Smooth muscle cell (in vitro differentiated cells): ENCODE measurements around the gene CCDC149. TPM values are rescaled to one million over a fixed set of nuclear protein-coding genes. Genes with fewer than 3 reads are reported as not detected.

Source experiments
- DNase-seq: peaks from one replicate; lab custom pipeline; 2025; ENCODE audit not compliant: unreplicated experiment; lab: John Stamatoyannopoulos, UW
- H2AFZ ChIP-seq: fragments of 200-600 bp; sonication (generic); 2 replicates; pipeline ENCODE4 v1.6.0; 2016; ENCODE audit warnings: antibody characterized with exemption, low read depth, mild to moderate bottlenecking
- H3F3A ChIP-seq: fragments of 200-600 bp; sonication (generic); 2 replicates; pipeline ENCODE4 v1.6.0; 2017; ENCODE audit warnings: antibody characterized with exemption, low read depth
- H3K27ac ChIP-seq: fragments of 200-600 bp; sonication (generic); 2 replicates; pipeline ENCODE4 v1.5.1; 2016; ENCODE audit warnings: low read depth, mild to moderate bottlenecking
- H3K27me3 ChIP-seq: fragments of 200-600 bp; sonication (generic); 2 replicates; pipeline ENCODE4 v1.6.1; 2016; ENCODE audit warnings: low read depth, mild to moderate bottlenecking
- H3K36me3 ChIP-seq: fragments of 200-600 bp; sonication (generic); 2 replicates; pipeline ENCODE4 v1.5.1; 2016; ENCODE audit warnings: low read depth
- H3K4me1 ChIP-seq: fragments of 200-600 bp; sonication (generic); 2 replicates; pipeline ENCODE4 v1.5.1; 2016; ENCODE audit warnings: low read depth
- H3K4me2 ChIP-seq: fragments of 200-600 bp; sonication (generic); 2 replicates; pipeline ENCODE4 v1.6.0; 2016; ENCODE audit warnings: mild to moderate bottlenecking
- H3K4me3 ChIP-seq: fragments of 200-600 bp; sonication (generic); 2 replicates; pipeline ENCODE4 v1.5.1; 2016; ENCODE audit warnings: mild to moderate bottlenecking
- H3K79me2 ChIP-seq: fragments of 200-600 bp; sonication (generic); 2 replicates; pipeline ENCODE4 v1.6.0; 2016; ENCODE audit warnings: low read depth, mild to moderate bottlenecking
- H3K9ac ChIP-seq: fragments of 200-600 bp; sonication (generic); 2 replicates; pipeline ENCODE4 v1.6.0; 2016; ENCODE audit warnings: low read depth
- H3K9me3 ChIP-seq: fragments of 200-600 bp; sonication (generic); replicated peaks from 2 replicates; pipeline ENCODE4 v1.5.1; 2016; ENCODE audit warnings: low read depth
- H4K20me1 ChIP-seq: fragments of 200-600 bp; sonication (generic); 2 replicates; pipeline ENCODE4 v1.6.0; 2016; ENCODE audit warnings: low read depth
- CTCF ChIP-seq: fragments of 200-600 bp; sonication (generic); IDR thresholded peaks from 2 replicates; pipeline ENCODE4 v1.5.1; 2017; ENCODE audit warnings: borderline replicate concordance, mild to moderate bottlenecking, antibody characterized with exemption; ENCODE audit not compliant: insufficient read depth, poor library complexity, severe bottlenecking
- WGBS: methylation state at CpG from one replicate; pipeline ENCODE4 v1.1.7; 2016; ENCODE audit warnings: low lambda C conversion rate; 5-methylcytosine and 5-hydroxymethylcytosine counted together
- polyA plus RNA-seq: library from polyadenylated mRNA; unstranded; fragments of >200 nt; fragmentation: Nextera tagmentation; extraction: Ambion mirVana; gene quantifications from 2 replicates; pipeline ENCODE4 v1.2.1, GENCODE V29; 2016
- total RNA-seq: library from RNA; depleted of rRNA; stranded (reverse); fragments of >200 nt; gene quantifications from 2 replicates; pipeline ENCODE4 v1.2.3, GENCODE V29; 2014

The CCDC149 gene
- total and polyA plus RNA-seq, 2 experiments from 2014 or later, result 5.5 to 10.7 TPM

GRCh38 chr4:24837781-24838180 is 75.1 kb downstream of the CCDC149 start:
- WGBS, result 89% methylated on average over 5 of the region's 5 CpGs
- no peaks in the 10 kb centered on the region for H4K20me1 ChIP-seq
- DNase-seq, result no peak
- H3K79me2 ChIP-seq, result no peaks in the 10 kb centered on the region
- no peaks in the 10 kb centered on the region for H3K9me3 ChIP-seq
- H3K36me3 ChIP-seq, result no peaks in the 10 kb centered on the region
- no peaks in the 10 kb centered on the region for H3F3A ChIP-seq
- no peak overlapping the region for H3K27ac ChIP-seq
- H3K4me2 ChIP-seq, result no peak overlapping the region
- H3K9ac ChIP-seq, result no peak overlapping the region
- H3K4me1 ChIP-seq, result no peaks in the 10 kb centered on the region
- no peak overlapping the region for H2AFZ ChIP-seq
- H3K4me3 ChIP-seq, result no peak overlapping the region
- TF ChIP-seq CTCF, result no peak
- H3K27me3 ChIP-seq, result no peaks in the 10 kb centered on the region

- no peak for TF ChIP-seq CTCF
- H3K79me2 ChIP-seq, result no peaks in the 10 kb centered on the region
- H3F3A ChIP-seq, result no peaks in the 10 kb centered on the region
- no peaks in the 10 kb centered on the region for H3K9me3 ChIP-seq
- H3K4me3 ChIP-seq, result no peak overlapping the region
- H3K27ac ChIP-seq, result no peak overlapping the region
- no peaks in the 10 kb centered on the region for H3K36me3 ChIP-seq
- no peaks in the 10 kb centered on the region for H4K20me1 ChIP-seq
- WGBS, result 94% methylated on average over 7 of the region's 7 CpGs
- no peak overlapping the region for H2AFZ ChIP-seq
- DNase-seq, result no peak
- no peaks in the 10 kb centered on the region for H3K4me1 ChIP-seq
- no peaks in the 10 kb centered on the region for H3K27me3 ChIP-seq
- H3K9ac ChIP-seq, result no peak overlapping the region
- H3K4me2 ChIP-seq, result no peak overlapping the region
These were observed 75.5 kb downstream of the CCDC149 start for GRCh38 chr4:24837336-24837735.

- Histone ChIP-seq H4K20me1 (no peaks in the 10 kb centered on the region), H3K27ac (no peak overlapping the region), H3K79me2 (no peaks in the 10 kb centered on the region), H3K9ac (no peak overlapping the region), H3K4me3 (no peak overlapping the region), H2AFZ (no peak overlapping the region), H3F3A (no peaks in the 10 kb centered on the region), H3K36me3 (no peaks in the 10 kb centered on the region), H3K4me1 (no peaks in the 10 kb centered on the region), H3K4me2 (no peak overlapping the region), H3K27me3 (no peaks in the 10 kb centered on the region), H3K9me3 (no peaks in the 10 kb centered on the region)
- WGBS, result 92% methylated on average over 6 of the region's 6 CpGs
- no peak for TF ChIP-seq CTCF
- DNase-seq, result no peak
These were observed 76.1 kb downstream of the CCDC149 start for GRCh38 chr4:24836661-24837242.

- DNase-seq, result no peak
- Histone ChIP-seq H3K4me2 (no peak overlapping the region), H3K27me3 (no peaks in the 10 kb centered on the region), H3K36me3 (peaks cover 5% of the 10 kb centered on the region), H3K27ac (no peak overlapping the region), H3K9ac (no peak overlapping the region), H3K79me2 (no peaks in the 10 kb centered on the region), H3K9me3 (no peaks in the 10 kb centered on the region), H2AFZ (no peak overlapping the region), H3K4me1 (no peaks in the 10 kb centered on the region), H4K20me1 (no peaks in the 10 kb centered on the region), H3F3A (no peaks in the 10 kb centered on the region), H3K4me3 (no peak overlapping the region)
- TF ChIP-seq CTCF, result no peak
- 92% methylated on average over 4 of the region's 4 CpGs for WGBS
These were observed 77.1 kb downstream of the CCDC149 start for GRCh38 chr4:24835696-24836095.
